HG02981 (cell line): ENCODE measurements around the gene CHRNB1.
A peak's percentile ranks its signal among the peaks of the same experiment; 100 is the strongest.

Experiments
- ATAC-seq: cut with Tn5 transposase; IDR thresholded peaks from one replicate; pipeline ENCODE4 v1.9.1; 2021; ENCODE audit warnings: mild to moderate bottlenecking, moderate library complexity; ENCODE audit not compliant: unreplicated experiment

The CHRNB1 gene

DNA sequence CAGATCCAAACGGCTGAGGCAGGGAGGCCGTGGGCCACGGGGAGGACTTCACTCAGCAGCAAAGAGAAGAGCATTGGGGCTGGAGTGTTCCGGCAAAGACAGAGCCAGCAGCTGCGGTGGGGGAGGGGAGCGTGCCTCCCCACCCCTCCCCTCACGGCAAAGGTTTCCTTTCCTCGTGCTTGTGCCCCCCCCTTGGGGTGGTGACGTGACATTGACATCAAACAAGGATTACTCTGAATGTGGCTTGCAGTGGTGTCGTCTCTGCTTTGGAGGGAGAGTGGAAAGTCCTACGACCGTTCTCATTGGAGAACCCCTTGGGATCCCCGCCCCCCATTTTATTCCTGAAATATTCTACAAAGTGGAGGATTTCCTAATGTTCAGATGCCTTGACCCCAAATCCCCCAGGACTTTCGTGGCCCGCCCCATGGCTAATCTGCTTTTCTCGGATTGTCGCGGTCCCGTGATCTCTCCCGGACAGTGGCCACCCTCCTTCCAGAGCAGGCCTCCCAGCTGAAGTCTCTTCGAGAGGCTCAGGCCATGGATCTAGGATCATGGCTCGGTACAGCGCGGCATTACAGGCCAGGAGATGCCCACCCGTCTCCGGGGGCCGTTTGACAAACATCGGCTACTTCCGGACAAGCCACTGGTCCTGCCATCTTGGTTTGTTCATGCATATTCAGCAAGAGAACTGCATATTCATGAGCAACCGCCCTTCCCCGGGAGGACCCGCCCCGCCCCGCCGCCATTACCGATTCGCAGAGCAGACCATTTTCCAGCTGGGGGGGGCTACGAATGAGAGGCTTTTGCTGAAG lies 38.6 kb downstream of the CHRNB1 start:
- peak; percentile 26 for ATAC-seq

DNA sequence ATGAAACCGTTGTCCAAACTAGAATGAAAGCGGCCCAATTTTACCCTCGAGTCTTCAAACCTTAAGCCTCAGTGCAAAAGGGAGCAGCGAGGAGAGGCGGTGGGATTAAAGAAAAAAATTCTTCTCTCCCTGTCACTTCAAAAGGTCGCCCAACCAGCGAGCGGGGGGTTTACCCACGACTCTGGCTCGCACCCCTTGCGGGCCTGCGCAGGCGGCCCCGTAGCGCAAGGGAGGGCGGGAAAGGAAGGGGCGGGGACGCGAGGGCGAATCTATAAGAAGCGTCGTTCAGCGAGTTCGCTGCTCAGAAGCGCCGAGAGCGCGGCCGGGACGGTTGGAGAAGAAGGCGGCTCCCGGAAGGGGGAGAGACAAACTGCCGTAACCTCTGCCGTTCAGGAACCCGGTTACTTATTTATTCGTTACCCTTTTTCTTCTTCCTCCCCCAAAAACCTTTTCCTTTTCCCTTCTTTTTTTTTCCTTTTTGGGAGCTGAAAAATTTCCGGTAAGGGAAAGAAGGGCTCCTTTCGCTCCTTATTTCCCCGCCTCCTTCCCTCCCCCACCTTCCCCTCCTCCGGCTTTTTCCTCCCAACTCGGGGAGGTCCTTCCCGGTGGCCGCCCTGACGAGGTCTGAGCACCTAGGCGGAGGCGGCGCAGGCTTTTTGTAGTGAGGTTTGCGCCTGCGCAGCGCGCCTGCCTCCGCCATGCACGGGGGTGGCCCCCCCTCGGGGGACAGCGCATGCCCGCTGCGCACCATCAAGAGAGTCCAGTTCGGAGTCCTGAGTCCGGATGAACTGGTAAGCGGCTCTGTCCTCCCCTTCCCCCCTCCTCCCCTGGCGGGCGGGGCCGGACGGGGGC lies 39.4 kb downstream of the CHRNB1 start, which contains the start of gene POLR2A:
POLR2A (plus strand) TSS at position 300 of the 852 bp plus-strand sequence.
- peak; percentile 55 for ATAC-seq

DNA sequence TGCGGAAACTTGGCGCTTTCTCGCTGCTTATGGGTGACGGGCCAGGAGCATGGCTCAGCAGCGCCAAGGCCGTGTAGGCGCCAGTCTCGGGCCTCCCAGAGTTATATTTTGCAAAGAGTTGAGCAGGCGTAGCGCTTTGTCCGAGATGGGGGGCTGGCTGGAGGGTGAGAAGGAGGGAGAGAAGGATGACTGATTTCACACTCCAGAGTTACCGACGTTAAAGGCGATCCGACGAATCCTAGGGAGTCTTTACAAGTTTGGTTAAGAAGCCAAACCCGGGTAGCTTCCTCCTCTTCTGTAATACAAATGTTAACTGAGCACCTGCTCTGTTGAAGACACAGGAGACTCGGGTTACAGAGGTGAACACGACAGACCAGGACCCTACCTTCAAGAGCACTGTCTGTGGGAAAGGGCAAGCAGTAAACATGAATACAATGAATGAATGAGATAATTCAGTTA lies 40.1 kb downstream of the CHRNB1 start:
- no peak for ATAC-seq

DNA sequence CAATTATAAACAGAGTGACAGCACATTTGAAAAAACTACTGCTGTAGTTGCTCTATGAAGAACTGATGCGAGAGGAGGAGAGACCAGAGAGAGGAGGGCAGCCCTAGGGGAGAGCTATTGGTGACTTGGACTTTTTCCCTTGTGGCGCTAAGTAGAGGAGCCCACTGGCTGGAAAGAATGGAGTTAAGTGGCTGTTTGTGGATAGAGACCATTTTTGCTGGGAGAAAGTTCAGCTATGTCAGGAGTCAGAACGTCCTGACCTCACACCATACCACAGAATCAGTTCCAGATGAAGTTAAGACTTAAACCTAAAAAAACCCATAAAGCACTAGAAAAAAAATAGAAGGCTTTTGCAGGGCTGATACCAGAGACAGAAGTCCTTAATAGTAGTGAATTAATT lies 41.3 kb downstream of the CHRNB1 start:
- no peak for ATAC-seq

DNA sequence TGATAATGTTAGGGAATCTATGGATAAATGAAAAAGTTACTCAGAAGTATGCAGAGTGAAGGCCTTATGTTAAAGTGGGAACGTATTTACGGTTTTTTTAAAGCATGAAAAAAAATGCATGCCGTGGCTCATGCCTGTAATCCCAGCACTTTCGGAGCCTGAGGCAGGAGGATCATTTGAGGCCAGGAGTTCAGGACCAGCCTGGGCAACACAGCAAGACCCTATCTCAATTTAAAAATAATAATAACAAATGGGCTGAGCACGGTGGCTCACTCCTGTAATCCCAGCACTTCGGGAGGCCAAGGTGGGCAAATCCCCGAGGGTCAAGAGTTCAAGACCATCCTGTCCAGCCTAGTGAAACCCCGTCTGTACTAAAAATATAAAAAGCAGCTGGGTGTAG lies 45.3 kb downstream of the CHRNB1 start:
- ATAC-seq: no peak

DNA sequence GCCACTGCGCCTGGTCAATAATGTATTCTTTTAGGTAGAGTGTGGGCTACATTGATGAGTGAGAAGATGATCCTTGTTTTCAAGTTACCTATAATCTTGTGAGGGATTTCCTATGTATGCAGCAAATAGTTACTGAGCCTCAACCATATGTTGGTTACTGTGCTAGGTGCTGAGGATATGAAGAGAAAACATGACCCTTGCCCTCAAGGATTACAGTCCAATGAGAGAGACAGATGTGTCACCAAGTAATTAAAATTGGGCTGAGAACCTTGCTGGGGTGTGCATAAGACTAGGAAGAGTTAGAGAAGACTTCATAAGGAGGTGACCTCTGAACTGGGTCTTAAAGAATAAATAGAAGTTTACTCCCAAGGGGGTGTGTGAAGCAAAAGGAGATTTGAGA lies 46.7 kb downstream of the CHRNB1 start:
- no peak for ATAC-seq

DNA sequence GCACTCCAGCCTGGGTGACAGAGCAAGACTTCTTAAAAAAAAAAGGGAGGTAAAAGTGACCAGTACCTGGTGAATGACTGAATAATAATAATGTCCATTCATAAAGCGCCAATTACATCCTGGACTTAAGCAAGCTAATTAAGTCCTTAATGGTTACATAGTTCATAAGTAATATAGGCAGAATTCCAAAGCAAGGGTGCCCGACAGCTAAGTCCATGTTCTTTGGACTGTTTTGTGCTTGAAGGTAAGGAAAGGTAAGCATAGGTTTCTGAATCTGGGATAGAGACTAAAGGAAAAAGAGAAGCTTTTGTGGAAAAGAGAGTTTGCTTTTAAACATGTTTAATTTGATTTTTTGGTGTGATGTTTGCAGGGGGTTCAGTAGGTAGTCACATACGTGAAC lies 49.1 kb downstream of the CHRNB1 start:
- ATAC-seq: no peak

DNA sequence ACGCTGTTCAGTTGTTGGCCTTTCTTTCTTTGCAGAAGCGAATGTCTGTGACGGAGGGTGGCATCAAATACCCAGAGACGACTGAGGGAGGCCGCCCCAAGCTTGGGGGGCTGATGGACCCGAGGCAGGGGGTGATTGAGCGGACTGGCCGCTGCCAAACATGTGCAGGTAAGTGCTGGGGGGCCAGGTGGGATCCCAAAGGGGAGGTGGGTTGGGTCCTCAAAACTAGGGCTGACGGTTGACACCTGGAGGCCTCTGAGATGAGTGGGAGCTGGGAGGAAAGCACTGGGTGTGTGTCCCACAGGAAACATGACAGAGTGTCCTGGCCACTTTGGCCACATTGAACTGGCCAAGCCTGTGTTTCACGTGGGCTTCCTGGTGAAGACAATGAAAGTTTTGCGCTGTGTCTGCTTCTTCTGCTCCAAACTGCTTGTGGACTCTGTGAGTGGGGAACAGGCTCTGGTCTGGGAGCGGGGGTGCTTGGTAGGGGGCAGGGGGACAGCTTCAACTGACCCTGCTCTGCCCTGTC lies 51.1 kb downstream of the CHRNB1 start:
- no peak for ATAC-seq

DNA sequence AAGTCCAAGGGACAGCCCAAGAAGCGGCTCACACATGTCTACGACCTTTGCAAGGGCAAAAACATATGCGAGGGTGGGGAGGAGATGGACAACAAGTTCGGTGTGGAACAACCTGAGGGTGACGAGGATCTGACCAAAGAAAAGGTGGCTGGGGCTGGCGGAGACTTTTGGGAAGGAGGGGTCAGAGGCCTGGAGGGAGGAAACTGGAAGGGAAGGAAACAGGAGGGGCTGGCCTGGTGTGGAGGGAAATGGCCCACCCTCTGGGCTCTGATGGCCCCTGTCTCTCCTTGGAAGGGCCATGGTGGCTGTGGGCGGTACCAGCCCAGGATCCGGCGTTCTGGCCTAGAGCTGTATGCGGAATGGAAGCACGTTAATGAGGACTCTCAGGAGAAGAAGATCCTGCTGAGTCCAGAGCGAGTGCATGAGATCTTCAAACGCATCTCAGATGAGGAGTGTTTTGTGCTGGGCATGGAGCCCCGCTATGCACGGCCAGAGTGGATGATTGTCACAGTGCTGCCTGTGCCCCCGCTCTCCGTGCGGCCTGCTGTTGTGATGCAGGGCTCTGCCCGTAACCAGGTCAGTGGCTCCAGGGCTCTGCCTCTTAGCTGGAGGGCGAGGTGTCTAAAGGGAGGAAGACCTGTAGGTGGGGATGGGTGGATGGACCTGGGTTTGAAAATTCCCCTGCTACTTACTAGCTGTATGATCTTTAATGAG lies 51.8 kb downstream of the CHRNB1 start:
- ATAC-seq: no peak

DNA sequence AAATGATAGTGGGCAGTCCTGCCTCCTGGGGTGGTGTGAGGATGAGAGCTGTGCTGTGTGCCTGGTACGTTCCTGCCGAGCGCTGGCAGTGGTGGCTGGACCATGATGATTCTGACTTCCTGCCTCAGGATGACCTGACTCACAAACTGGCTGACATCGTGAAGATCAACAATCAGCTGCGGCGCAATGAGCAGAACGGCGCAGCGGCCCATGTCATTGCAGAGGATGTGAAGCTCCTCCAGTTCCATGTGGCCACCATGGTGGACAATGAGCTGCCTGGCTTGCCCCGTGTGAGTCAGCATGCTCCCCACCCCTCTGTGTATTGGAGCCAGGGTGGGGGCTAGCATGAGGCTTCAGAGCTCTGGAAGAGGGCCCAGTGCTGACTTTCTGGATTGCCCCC lies 52.4 kb downstream of the CHRNB1 start:
- no peak for ATAC-seq

DNA sequence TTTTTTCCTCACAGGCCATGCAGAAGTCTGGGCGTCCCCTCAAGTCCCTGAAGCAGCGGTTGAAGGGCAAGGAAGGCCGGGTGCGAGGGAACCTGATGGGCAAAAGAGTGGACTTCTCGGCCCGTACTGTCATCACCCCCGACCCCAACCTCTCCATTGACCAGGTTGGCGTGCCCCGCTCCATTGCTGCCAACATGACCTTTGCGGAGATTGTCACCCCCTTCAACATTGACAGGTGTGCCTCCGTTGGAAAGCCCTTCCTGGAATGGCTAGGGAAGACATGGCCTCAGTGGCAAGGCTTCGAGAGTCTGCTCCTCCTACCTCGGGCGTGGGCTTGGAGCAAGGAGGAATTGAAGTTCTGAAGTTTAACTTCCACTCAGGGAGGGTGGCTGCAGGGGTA lies 52.8 kb downstream of the CHRNB1 start:
- ATAC-seq: no peak

DNA sequence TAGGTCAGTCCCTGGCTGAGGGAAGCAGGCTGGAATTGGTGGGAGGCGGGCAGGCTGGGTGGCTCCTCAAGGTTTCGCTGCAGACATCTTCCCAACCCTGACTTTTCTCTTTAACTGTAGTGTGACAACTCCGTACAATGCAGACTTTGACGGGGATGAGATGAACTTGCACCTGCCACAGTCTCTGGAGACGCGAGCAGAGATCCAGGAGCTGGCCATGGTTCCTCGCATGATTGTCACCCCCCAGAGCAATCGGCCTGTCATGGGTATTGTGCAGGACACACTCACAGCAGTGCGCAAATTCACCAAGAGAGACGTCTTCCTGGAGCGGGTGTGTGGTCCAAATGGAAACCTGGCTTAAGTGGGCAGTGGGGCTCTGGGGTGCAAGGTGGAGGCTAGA lies 54.3 kb downstream of the CHRNB1 start:
- ATAC-seq: no peak

DNA sequence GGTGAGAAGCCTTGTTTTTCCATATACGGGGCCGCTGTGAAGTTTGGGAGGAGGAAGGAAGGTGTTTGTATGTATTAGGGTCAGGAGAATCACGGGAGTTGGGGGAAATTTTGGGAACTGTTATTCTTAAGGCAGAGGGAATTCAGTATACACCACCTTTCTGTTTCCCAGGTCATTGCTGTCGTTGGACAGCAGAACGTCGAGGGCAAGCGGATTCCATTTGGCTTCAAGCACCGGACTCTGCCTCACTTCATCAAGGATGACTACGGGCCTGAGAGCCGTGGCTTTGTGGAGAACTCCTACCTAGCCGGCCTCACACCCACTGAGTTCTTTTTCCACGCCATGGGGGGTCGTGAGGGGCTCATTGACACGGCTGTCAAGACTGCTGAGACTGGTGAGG lies 56.9 kb downstream of the CHRNB1 start:
- no peak for ATAC-seq

DNA sequence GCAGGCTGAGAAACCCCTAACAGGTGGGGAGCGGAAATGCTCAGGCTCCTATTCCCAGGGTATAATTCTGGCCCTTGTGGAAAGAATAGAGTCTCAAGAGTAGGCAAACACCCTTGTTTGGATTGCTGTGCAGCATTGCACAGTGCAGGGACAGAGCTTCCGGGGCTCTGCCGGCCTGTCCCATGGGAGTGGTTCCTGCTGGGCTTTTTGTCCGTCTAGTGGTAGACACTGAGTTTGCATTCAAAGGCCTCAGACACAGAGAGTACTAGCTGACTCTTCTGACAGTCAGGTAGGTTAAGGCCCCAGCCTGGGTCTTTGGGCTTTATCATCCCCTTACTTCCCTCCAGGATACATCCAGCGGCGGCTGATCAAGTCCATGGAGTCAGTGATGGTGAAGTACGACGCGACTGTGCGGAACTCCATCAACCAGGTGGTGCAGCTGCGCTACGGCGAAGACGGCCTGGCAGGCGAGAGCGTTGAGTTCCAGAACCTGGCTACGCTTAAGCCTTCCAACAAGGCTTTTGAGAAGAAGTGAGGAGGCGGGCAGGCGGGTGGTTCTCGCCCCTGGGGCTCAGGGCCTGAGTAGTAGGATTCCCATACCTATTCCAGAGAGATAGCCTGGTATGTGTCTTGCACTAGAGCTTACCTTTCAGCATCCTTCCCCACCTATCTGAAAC lies 57.4 kb downstream of the CHRNB1 start:
- no peak for ATAC-seq

DNA sequence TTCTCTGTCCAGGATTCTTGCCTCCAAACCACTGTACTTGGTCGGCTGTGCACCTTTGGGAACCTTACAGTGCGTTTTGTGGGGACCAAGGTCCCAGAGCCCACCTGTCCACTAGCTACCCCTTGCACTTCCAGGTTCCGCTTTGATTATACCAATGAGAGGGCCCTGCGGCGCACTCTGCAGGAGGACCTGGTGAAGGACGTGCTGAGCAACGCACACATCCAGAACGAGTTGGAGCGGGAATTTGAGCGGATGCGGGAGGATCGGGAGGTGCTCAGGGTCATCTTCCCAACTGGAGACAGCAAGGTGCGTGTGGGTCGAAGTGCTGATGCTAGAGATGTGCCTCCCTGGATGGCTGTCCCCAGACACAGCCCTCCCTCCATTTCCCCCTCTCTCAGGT lies 58.1 kb downstream of the CHRNB1 start:
- ATAC-seq: no peak

DNA sequence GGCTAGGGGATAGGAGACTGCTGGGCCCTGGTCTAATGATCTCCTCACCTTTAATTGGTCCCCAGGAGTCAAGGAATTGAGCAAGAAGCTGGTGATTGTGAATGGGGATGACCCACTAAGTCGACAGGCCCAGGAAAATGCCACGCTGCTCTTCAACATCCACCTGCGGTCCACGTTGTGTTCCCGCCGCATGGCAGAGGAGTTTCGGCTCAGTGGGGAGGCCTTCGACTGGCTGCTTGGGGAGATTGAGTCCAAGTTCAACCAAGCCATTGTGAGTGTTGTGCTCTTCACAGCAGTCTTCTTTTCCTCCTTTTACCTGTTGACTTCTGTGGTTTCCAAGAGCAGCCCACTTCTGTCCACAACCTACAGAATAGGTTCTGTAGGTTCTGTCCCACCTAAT lies 58.7 kb downstream of the CHRNB1 start:
- no peak for ATAC-seq
